K562 (cell line): ENCODE data around the gene ATXN10. TPM values are rescaled to one million over a fixed set of nuclear protein-coding genes. Genes with fewer than 3 reads are reported as not detected.

ENCODE experiments used
- ATAC-seq: fragments of 200-7000 bp; cut with Tn5 transposase; 3 replicates; pipeline ENCODE4 v1.9.1; 2020; ENCODE audit warnings: moderate library complexity
- BruUV-seq: library from RNA; stranded (reverse); fragments of 400-500 nt; replicated peaks from 2 replicates; lab custom pipeline; 2021; lab: Mats Ljungman, UMichigan
- CTCF ChIA-PET: fragments of 300-600 bp; formaldehyde crosslinking; extraction: SDS; loops from one replicate; lab custom pipeline; 2021; ENCODE audit warnings: low intra/inter-chr PET ratio; lab: Yijun Ruan, JAX
- POLR2A ChIA-PET: fragments of 300-600, 350-650 bp; sonication (Branson Sonifier 250); formaldehyde crosslinking; extraction: SDS; loops from one replicate; lab custom pipeline; 2021; ENCODE audit warnings: antibody characterized with exemption, inconsistent platforms; lab: Yijun Ruan, JAX
- DNase-seq, 4 experiments: peaks; one replicate each; pipeline versions ENCODE4 v3.0.0 to v3.0.0-alpha.2; 2011 to 2018; ENCODE audit warnings: low spot score in 3 of 4, mixed read lengths in 3 of 4; ENCODE audit errors: extremely low read depth in 1 of 4
- FAIRE-seq: peaks from 2 replicates; lab custom pipeline; 2011; peaks lifted over from hg19 to GRCh38; lab: Jason Lieb, UNC
- H2AFZ ChIP-seq: 2 replicates; pipeline ENCODE4 v1.6.0; 2011; ENCODE audit warnings: low read depth, low read length, control low read depth, inconsistent platforms
- H3K27ac ChIP-seq: fragments of 200-600 bp; 3 replicates; pipeline ENCODE4 v1.8.0; 2011; ENCODE audit warnings: low read depth, mild to moderate bottlenecking, control low read depth, inconsistent platforms, low read length, moderate library complexity, mixed read lengths; ENCODE audit errors: extremely low read depth
- H3K27me3 ChIP-seq, 2 experiments: fragments of 300-600 bp in 1 of 2; 2 replicates in 1 of 2; 3 replicates in 1 of 2; pipeline versions ENCODE4 v1.6.0 to v1.8.0; 2011; ENCODE audit warnings: inconsistent platforms in 2 of 2, low read length in 2 of 2, mild to moderate bottlenecking in 1 of 2, mixed read lengths in 1 of 2, moderate library complexity in 1 of 2; ENCODE audit not compliant: control insufficient read depth in 2 of 2, insufficient read depth in 2 of 2
- H3K36me3 ChIP-seq: fragments of 300-600 bp; 3 replicates; pipeline ENCODE4 v1.8.0; 2011; ENCODE audit warnings: mild to moderate bottlenecking, low read length, inconsistent platforms; ENCODE audit not compliant: control insufficient read depth, insufficient read depth
- H3K4me1 ChIP-seq, 2 experiments: fragments of 200-600 bp in 1 of 2; replicated peaks in 1 of 2; 2 replicates in 1 of 2; 3 replicates in 1 of 2; pipeline versions ENCODE4 v1.5.1 to v1.8.0; 2011; ENCODE audit warnings: inconsistent platforms in 2 of 2, low read length in 2 of 2, mild to moderate bottlenecking in 1 of 2, mixed read lengths in 1 of 2, moderate library complexity in 1 of 2; ENCODE audit not compliant: control insufficient read depth in 2 of 2, insufficient read depth in 2 of 2
- H3K4me2 ChIP-seq: 2 replicates; pipeline ENCODE4 v1.6.1; 2011; ENCODE audit warnings: low read length, control low read depth, inconsistent platforms, mixed read lengths; ENCODE audit not compliant: insufficient read depth
- H3K4me3 ChIP-seq: fragments of 200-600 bp; sonication (generic), shearing (Covaris generic); 2 replicates; pipeline ENCODE4 v1.5.1; 2016; ENCODE audit warnings: control low read depth, inconsistent platforms
- H3K79me2 ChIP-seq: fragments of 200-600 bp; 3 replicates; pipeline ENCODE4 v1.8.0; 2011; ENCODE audit warnings: low read length, inconsistent platforms; ENCODE audit not compliant: control insufficient read depth, insufficient read depth
- H3K9ac ChIP-seq, 2 experiments: 2 replicates each; pipeline versions ENCODE4 v1.6.0 to v1.6.1; 2011; ENCODE audit warnings: low read depth in 2 of 2, low read length in 2 of 2, control low read depth in 1 of 2, inconsistent platforms in 1 of 2, mild to moderate bottlenecking in 1 of 2, mixed read lengths in 1 of 2; ENCODE audit not compliant: insufficient read depth in 1 of 2
- H3K9me1 ChIP-seq: one replicate; pipeline ENCODE4 v1.6.0; 2011; ENCODE audit warnings: inconsistent platforms, mild to moderate bottlenecking, low read length, moderate library complexity; ENCODE audit not compliant: control insufficient read depth, insufficient read depth
- H3K9me3 ChIP-seq: replicated peaks from 2 replicates; pipeline ENCODE4 v1.5.1; 2011; ENCODE audit warnings: low read depth, low read length, inconsistent platforms; ENCODE audit not compliant: control insufficient read depth, insufficient read depth
- H4K20me1 ChIP-seq: replicated peaks from 2 replicates; pipeline ENCODE4 v1.6.1; 2011; ENCODE audit warnings: low read length, inconsistent platforms, mixed read lengths; ENCODE audit not compliant: control insufficient read depth, insufficient read depth
- CBX2 ChIP-seq: fragments of 200-600 bp; sonication (generic); IDR thresholded peaks from one replicate; pipeline ENCODE4 v1.6.1; 2012; ENCODE audit warnings: mild to moderate bottlenecking, low read length, inconsistent platforms; ENCODE audit not compliant: insufficient read depth, poor library complexity, severe bottlenecking
- E2F3 ChIP-seq: fragments of 250-450 bp; sonication (Bioruptor Pico); IDR thresholded peaks from 2 replicates; pipeline ENCODE4 v1.4.0; 2020; ENCODE audit warnings: mild to moderate bottlenecking
- EGR1 ChIP-seq: fragments of 450-650 bp; conservative IDR thresholded peaks from 2 replicates; pipeline ENCODE4 v1.6.1; 2017; ENCODE audit warnings: mild to moderate bottlenecking
- FOXM1 ChIP-seq, 2 experiments: fragments of 450-650 bp in 1 of 2; sonication (generic) in 1 of 2; formaldehyde crosslinking in 1 of 2; IDR thresholded peaks; 2 replicates each; pipeline versions ENCODE4 v1.6.1 to v1.9.0; 2017 to 2022; ENCODE audit warnings: low read depth in 2 of 2, mild to moderate bottlenecking in 2 of 2, missing genetic modification reagents in 1 of 2, moderate library complexity in 1 of 2
- HLTF ChIP-seq: fragments of 450-650 bp; IDR thresholded peaks from 2 replicates; pipeline ENCODE4 v1.6.1; 2016
- HMGXB4 ChIP-seq: sonication (generic); formaldehyde crosslinking; IDR thresholded peaks from 2 replicates; pipeline ENCODE4 v1.8.1; 2023; ENCODE audit warnings: mild to moderate bottlenecking, missing genetic modification reagents
- ZKSCAN3 ChIP-seq: fragments of 250-450 bp; sonication (Bioruptor Pico); IDR thresholded peaks from 2 replicates; pipeline ENCODE4 v1.4.0; 2020
- ZNF280B ChIP-seq: fragments of 250-450 bp; sonication (Bioruptor Pico); IDR thresholded peaks from 2 replicates; pipeline ENCODE4 v1.5.1; 2021; ENCODE audit warnings: mild to moderate bottlenecking
- ZNF512 ChIP-seq: IDR thresholded peaks from 2 replicates; pipeline ENCODE4 v1.6.1; 2016; ENCODE audit warnings: missing genetic modification characterization, missing compliant biosample characterization
- WGBS: fragments of 100-300 bp; shearing (Covaris generic); methylation state at CpG from one replicate; pipeline ENCODE4 v1.1.6; 2016; ENCODE audit warnings: low coverage, mixed read lengths; ENCODE audit not compliant: insufficient coverage; ENCODE audit errors: missing lambda C conversion rate; 5-methylcytosine and 5-hydroxymethylcytosine counted together
- in situ Hi-C: fragments of 300-500 bp; cut with MboI; formaldehyde crosslinking; loops from 4 replicates; pipeline ENCODE4 v1.15.0; 2018; ENCODE audit warnings: inconsistent platforms, mixed read lengths
- intact Hi-C: fragments of 100-400 bp; cut with micrococcal nuclease; formaldehyde crosslinking; loops from 2 replicates; pipeline ENCODE4 v1.14.2; 2022
- polyA plus RNA-seq, 8 experiments: library from polyadenylated mRNA; depleted of rRNA in 4 of 8; stranded (reverse) in 5 of 8; unstranded in 3 of 8; fragments of >200 nt; fragmentation: Nextera tagmentation in 2 of 8; fragmentation: Illumina TruSeq in 1 of 8; extraction: Ambion mirVana in 2 of 8; extraction: Trizol in 1 of 8; gene quantifications; 2 replicates each; pipeline versions ENCODE4 v1.2.1 to v1.2.3, GENCODE V29; 2011 to 2014; ENCODE audit warnings: inconsistent platforms in 1 of 8, missing spikeins in 1 of 8
- total RNA-seq, 7 experiments: library from RNA; depleted of rRNA in 6 of 7; stranded (reverse); fragments of >200 nt in 6 of 7; fragmentation: Illumina TruSeq in 2 of 7; extraction: Trizol in 2 of 7; gene quantifications; 2 replicates each; pipeline versions ENCODE4 v1.2.1 to v1.2.3, GENCODE V29; 2011 to 2021; ENCODE audit warnings: low replicate concordance in 1 of 7

Gene ATXN10
- total and polyA plus RNA-seq, 9 of the 15 experiments (the other 6 are each of a cell fraction or from before 2014, with no cell fraction given) = 11.5 to 190 (median 33.6) TPM

GRCh38 chr22:45647532-45648225 is 24.0 kb upstream of the ATXN10 start (continued):
- no peak for TF ChIP-seq CBX2
- no peak for TF ChIP-seq ZNF280B

- intact Hi-C loops = loop anchor here (5.0 kb wide), 2 partner anchors 71 to 184 kb away; no protein-coding TSS in a partner anchor
- no peaks in the 10 kb centered on the region for H3K36me3 ChIP-seq
- no peaks in the 10 kb centered on the region for H4K20me1 ChIP-seq
- H3K9me3 ChIP-seq = no peaks in the 10 kb centered on the region
- BruUV-seq = no TSS peak
- POLR2A ChIA-PET = no interaction called here
- H3K4me2 ChIP-seq = no peak overlapping the region
- CTCF ChIA-PET = no interaction called here
- H3K27ac ChIP-seq = no peak overlapping the region
- no peaks in the 10 kb centered on the region for H3K79me2 ChIP-seq
- no peak overlapping the region for H3K4me3 ChIP-seq
- H2AFZ ChIP-seq = no peak overlapping the region
- no peaks in the 10 kb centered on the region for H3K9me1 ChIP-seq
- 15% methylated on average over 20 of the region's 24 CpGs for WGBS
- H3K4me1 ChIP-seq = peaks cover 0 to 16% of the 10 kb centered on the region in 2 experiments; a peak in 3 of 5 replicates
- DNase-seq (no peak), ATAC-seq (no peak), FAIRE-seq (no peak)
- H3K9ac ChIP-seq = no peak overlapping the region; a peak in 1 of 4 replicates
- TF ChIP-seq ZKSCAN3 (CRISPR knock-in tag) (no peak), ZNF512 (tag) (peak; percentile 81), EGR1 (peak; percentile 62), HLTF (no peak), E2F3 (CRISPR knock-in tag) (no peak), FOXM1 (IDR thresholded peaks at IDR 0.05; ENCODE audit: low read depth) (no peak), FOXM1 (CRISPR knock-in tag; IDR thresholded peaks at IDR 0.05; ENCODE audit: low read depth) (no peak), HMGXB4 (CRISPR knock-in tag) (no peak)
- H3K27me3 ChIP-seq = peaks cover 7 to 61% of the 10 kb centered on the region in 2 experiments
- in situ Hi-C loops = loop anchor here (10.0 kb wide), 1 partner anchor 186 kb away; no protein-coding TSS in a partner anchor
Measured at GRCh38 chr22:45648301-45649117, 23.1 kb upstream of the ATXN10 start.
